ENCODE measurements around the gene RNF13.

The RNF13 gene

GRCh38 chr3:149894205-149894604 is 81.2 kb downstream of the RNF13 start:
- Histone ChIP-seq H3K4me1 (ENCODE audit: insufficient read depth, poor library complexity, severe bottlenecking) (no peaks in the 10 kb centered on the region), H3K4me3 (ENCODE audit: severe bottlenecking) (no peak overlapping the region), H3K27me3 (ENCODE audit: insufficient read depth, poor library complexity, severe bottlenecking) (no peaks in the 10 kb centered on the region), H3K36me3 (ENCODE audit: low read depth) (peaks cover 6% of the 10 kb centered on the region; the same call in 1 of the 2 replicates), H3K27ac (ENCODE audit: poor library complexity, severe bottlenecking) (no peak overlapping the region), H3K9me3 (ENCODE audit: severe bottlenecking) (no peaks in the 10 kb centered on the region)
- DNase-seq (ENCODE audit: low spot score) (no peak), ATAC-seq (ENCODE audit: low read depth) (no peak)
- no peak for TF ChIP-seq CTCF (IDR thresholded peaks at IDR 0.05; ENCODE audit: poor library complexity, severe bottlenecking)

GRCh38 chr3:149895339-149895738 is 82.3 kb downstream of the RNF13 start:
- no peak for TF ChIP-seq CTCF (IDR thresholded peaks at IDR 0.05; ENCODE audit: poor library complexity, severe bottlenecking)
- no peak for ATAC-seq (ENCODE audit: low read depth)
- Histone ChIP-seq H3K4me3 (ENCODE audit: severe bottlenecking) (no peak overlapping the region), H3K4me1 (ENCODE audit: insufficient read depth, poor library complexity, severe bottlenecking) (no peaks in the 10 kb centered on the region), H3K36me3 (ENCODE audit: low read depth) (peaks cover 6% of the 10 kb centered on the region; the same call in 1 of the 2 replicates), H3K27ac (ENCODE audit: poor library complexity, severe bottlenecking) (no peak overlapping the region), H3K9me3 (ENCODE audit: severe bottlenecking) (no peaks in the 10 kb centered on the region), H3K27me3 (ENCODE audit: insufficient read depth, poor library complexity, severe bottlenecking) (no peaks in the 10 kb centered on the region)
- no peak for DNase-seq (ENCODE audit: low spot score)

DNA sequence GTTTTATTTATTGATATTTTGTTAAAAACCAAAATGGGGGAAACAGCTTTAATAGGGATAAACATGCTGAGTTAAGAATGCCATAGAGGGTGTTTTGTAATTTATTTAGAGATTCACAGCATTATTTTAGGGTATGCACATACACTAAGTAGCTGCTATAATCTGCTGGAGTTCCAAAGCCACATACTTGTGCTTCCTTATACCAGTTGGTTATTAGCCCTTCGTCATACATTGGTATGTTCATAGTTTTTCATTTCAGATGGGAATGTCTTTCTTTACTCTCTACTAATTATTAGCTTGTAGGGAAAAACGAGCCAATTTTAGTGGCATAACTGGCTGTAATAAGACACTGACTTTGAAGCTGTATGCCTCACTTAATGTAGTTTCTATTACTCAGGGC is 82.8 kb downstream of the RNF13 start:
- ATAC-seq (ENCODE audit: low read depth), result no peak
- Histone ChIP-seq H3K27ac (ENCODE audit: poor library complexity, severe bottlenecking) (no peak overlapping the region), H3K4me3 (ENCODE audit: severe bottlenecking) (no peak overlapping the region), H3K36me3 (ENCODE audit: low read depth) (peaks cover 6% of the 10 kb centered on the region; the same call in 1 of the 2 replicates), H3K4me1 (ENCODE audit: insufficient read depth, poor library complexity, severe bottlenecking) (no peaks in the 10 kb centered on the region), H3K27me3 (ENCODE audit: insufficient read depth, poor library complexity, severe bottlenecking) (no peaks in the 10 kb centered on the region), H3K9me3 (ENCODE audit: severe bottlenecking) (no peaks in the 10 kb centered on the region)
- no peak for TF ChIP-seq CTCF (IDR thresholded peaks at IDR 0.05; ENCODE audit: poor library complexity, severe bottlenecking)
- no peak for DNase-seq (ENCODE audit: low spot score)

DNA sequence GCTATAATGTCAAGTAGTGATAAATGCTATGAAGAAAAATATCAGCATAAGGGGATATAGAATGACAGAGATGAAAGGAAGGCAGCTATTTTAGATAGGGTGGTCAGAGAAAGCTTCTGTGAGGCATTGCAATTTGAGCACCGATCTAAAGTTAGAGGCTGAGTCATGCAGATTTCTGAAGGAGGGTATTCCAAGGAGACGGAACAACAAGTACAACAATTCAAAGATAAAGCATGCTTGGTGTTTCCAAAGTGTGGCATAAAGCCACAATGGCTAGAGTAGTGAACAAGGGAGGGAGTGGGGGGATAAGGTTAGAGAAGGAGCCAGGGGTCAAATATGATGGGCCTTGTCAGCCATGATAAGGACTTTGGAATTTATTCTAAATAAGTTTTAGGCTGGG is 85.8 kb downstream of the RNF13 start:
- Histone ChIP-seq H3K4me3 (ENCODE audit: severe bottlenecking) (no peak overlapping the region), H3K27ac (ENCODE audit: poor library complexity, severe bottlenecking) (no peak overlapping the region), H3K4me1 (ENCODE audit: insufficient read depth, poor library complexity, severe bottlenecking) (no peaks in the 10 kb centered on the region), H3K36me3 (ENCODE audit: low read depth) (peaks cover 19% of the 10 kb centered on the region), H3K9me3 (ENCODE audit: severe bottlenecking) (no peaks in the 10 kb centered on the region), H3K27me3 (ENCODE audit: insufficient read depth, poor library complexity, severe bottlenecking) (no peaks in the 10 kb centered on the region)
- TF ChIP-seq CTCF (IDR thresholded peaks at IDR 0.05; ENCODE audit: poor library complexity, severe bottlenecking), result no peak
- ATAC-seq (ENCODE audit: low read depth), result no peak
- DNase-seq (ENCODE audit: low spot score), result no peak

DNA sequence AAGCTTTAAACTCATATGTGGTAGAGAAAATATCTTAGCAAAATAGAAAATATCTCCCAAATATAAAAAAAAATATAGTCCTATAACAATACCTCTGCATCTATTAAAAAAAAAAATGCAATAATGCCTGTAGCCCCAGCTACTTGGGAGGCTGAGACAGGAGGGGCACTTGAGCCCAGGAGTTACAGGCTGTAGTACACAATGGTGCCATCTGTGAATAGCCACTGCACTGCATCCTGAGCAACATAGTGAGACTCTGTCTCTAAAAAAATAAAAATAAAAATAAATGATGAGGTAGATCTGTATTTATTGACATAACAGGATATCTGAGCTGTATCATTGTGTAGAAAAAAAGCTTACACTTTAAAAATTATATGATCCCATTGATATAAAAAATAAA is 87.3 kb downstream of the RNF13 start:
- no peak overlapping the region for H3K27ac ChIP-seq (ENCODE audit: poor library complexity, severe bottlenecking)
- no peaks in the 10 kb centered on the region for H3K9me3 ChIP-seq (ENCODE audit: severe bottlenecking)
- H3K4me3 ChIP-seq (ENCODE audit: severe bottlenecking), result no peak overlapping the region
- no peaks in the 10 kb centered on the region for H3K4me1 ChIP-seq (ENCODE audit: insufficient read depth, poor library complexity, severe bottlenecking)
- peaks cover 21% of the 10 kb centered on the region for H3K36me3 ChIP-seq (ENCODE audit: low read depth)
- no peak for TF ChIP-seq CTCF (IDR thresholded peaks at IDR 0.05; ENCODE audit: poor library complexity, severe bottlenecking)
- ATAC-seq (ENCODE audit: low read depth), result no peak
- DNase-seq (ENCODE audit: low spot score), result no peak
- no peaks in the 10 kb centered on the region for H3K27me3 ChIP-seq (ENCODE audit: insufficient read depth, poor library complexity, severe bottlenecking)

Measured in RWPE2 (cell line).